ENCODE data around the gene CCDC77.

The CCDC77 gene

GRCh38 chr12:386651-387050, 14.8 kb upstream of the CCDC77 start:
- no peaks in the 10 kb centered on the region for H3K9me3 ChIP-seq
- TF ChIP-seq CTCF (IDR thresholded peaks at IDR 0.05): no peak
- H3K36me3 ChIP-seq: peaks cover 31 to 34% (median 33%) of the 10 kb centered on the region in 3 donors
- H3K27me3 ChIP-seq: no peaks in the 10 kb centered on the region
- DNase-seq: no peak
- H3K4me1 ChIP-seq: peaks cover 0 to 37% (median 20%) of the 10 kb centered on the region in 4 donors
- H3K4me3 ChIP-seq: peak overlapping the region; percentile 65 to 85
- intact Hi-C loops (cut with DNase I; ENCODE audit: low total_unique reads): no loop called here
- no peak overlapping the region for H3K27ac ChIP-seq

GRCh38 chr12:388012-388411, 13.4 kb upstream of the CCDC77 start:
- peak overlapping the region; percentile 65 to 85 for H3K4me3 ChIP-seq
- intact Hi-C loops (cut with DNase I; ENCODE audit: low total_unique reads): no loop called here
- no peaks in the 10 kb centered on the region for H3K9me3 ChIP-seq
- H3K27ac ChIP-seq: peak overlapping the region; percentile 84
- no peak for TF ChIP-seq CTCF (IDR thresholded peaks at IDR 0.05)
- H3K36me3 ChIP-seq: peaks cover 18 to 21% (median 19%) of the 10 kb centered on the region in 3 donors
- H3K4me1 ChIP-seq: peaks cover 0 to 37% (median 20%) of the 10 kb centered on the region in 4 donors
- DNase-seq: no peak
- H3K27me3 ChIP-seq: no peaks in the 10 kb centered on the region

GRCh38 chr12:388541-389141, 12.8 kb upstream of the CCDC77 start:
- intact Hi-C loops (cut with DNase I; ENCODE audit: low total_unique reads): no loop called here
- peak in 1 of 2 donors; percentile 67 for DNase-seq
- no peak for TF ChIP-seq CTCF (IDR thresholded peaks at IDR 0.05)

GRCh38 chr12:389142-390096, 12.0 kb upstream of the CCDC77 start, which contains the start of gene KDM5A:
KDM5A (minus strand) TSS chr12:389320; CDS start chr12:389091, 229 bp downstream.
- peak in 1 of 2 experiments; percentile 6 for TF ChIP-seq CTCF (IDR thresholded peaks at IDR 0.05)
- Histone ChIP-seq H3K4me1 (peaks cover 0 to 37% (median 20%) of the 10 kb centered on the region in 4 donors), H3K4me3 (peak within 1 kb of the TSS; percentile 65 to 85), H3K27me3 (no peaks in the 10 kb centered on the region), H3K9me3 (no peaks in the 10 kb centered on the region), H3K27ac (peak within 1 kb of the TSS; percentile 84), H3K36me3 (peaks cover 4 to 6% (median 5%) of the 10 kb centered on the region in 3 donors)
- peak; percentile 81 to 94 for DNase-seq
- intact Hi-C loops (cut with DNase I; ENCODE audit: low total_unique reads): no loop called here

More at GRCh38 chr12:388541-389141, 12.8 kb upstream of the CCDC77 start:
- Histone ChIP-seq H3K27me3 (no peaks in the 10 kb centered on the region), H3K27ac (peak overlapping the region; percentile 84), H3K4me1 (peaks cover 0 to 37% (median 20%) of the 10 kb centered on the region in 4 donors), H3K4me3 (peak overlapping the region; percentile 65 to 85), H3K9me3 (no peaks in the 10 kb centered on the region), H3K36me3 (peaks cover 11 to 14% (median 13%) of the 10 kb centered on the region in 3 donors)

GRCh38 chr12:400828-401227, 616 bp upstream of the CCDC77 start:
- peak overlapping the region; percentile 63 to 70 for H3K4me3 ChIP-seq
- no peaks in the 10 kb centered on the region for H3K36me3 ChIP-seq
- peak overlapping the region; percentile 62 to 73 for H3K27ac ChIP-seq
- H3K4me1 ChIP-seq: peaks cover 0 to 15% (median 9%) of the 10 kb centered on the region in 4 donors
- TF ChIP-seq CTCF (IDR thresholded peaks at IDR 0.05): no peak
- no peaks in the 10 kb centered on the region for H3K9me3 ChIP-seq
- DNase-seq: no peak
- intact Hi-C loops (cut with DNase I; ENCODE audit: low total_unique reads): no loop called here
- no peaks in the 10 kb centered on the region for H3K27me3 ChIP-seq
